NCI-H2081 treated with DMSO at 0.1 percent for 48 hours (cell line): ENCODE data around the gene MMD2.
"Not testable (repeated sequence)": the region's sequence is repeated elsewhere in the genome, so short reads cannot be mapped to it uniquely, and the experiment has no call there.

Experiments
- DNase-seq: peaks from one replicate; lab custom pipeline; 2025; lab: John Stamatoyannopoulos, UW

The MMD2 gene

GRCh38 chr7:4958477-4959301, at the start of gene MMD2:
Gene MMD2, minus strand, starts transcription at chr7:4959187. Its CDS starts 170 bp downstream, at chr7:4959017.
- no peak for DNase-seq

- no peak for DNase-seq
These were observed 46.1 kb upstream of the MMD2 start for GRCh38 chr7:5005066-5005465.

- no peak for DNase-seq
These were observed 42.9 kb upstream of the MMD2 start for GRCh38 chr7:5001911-5002310.

DNA sequence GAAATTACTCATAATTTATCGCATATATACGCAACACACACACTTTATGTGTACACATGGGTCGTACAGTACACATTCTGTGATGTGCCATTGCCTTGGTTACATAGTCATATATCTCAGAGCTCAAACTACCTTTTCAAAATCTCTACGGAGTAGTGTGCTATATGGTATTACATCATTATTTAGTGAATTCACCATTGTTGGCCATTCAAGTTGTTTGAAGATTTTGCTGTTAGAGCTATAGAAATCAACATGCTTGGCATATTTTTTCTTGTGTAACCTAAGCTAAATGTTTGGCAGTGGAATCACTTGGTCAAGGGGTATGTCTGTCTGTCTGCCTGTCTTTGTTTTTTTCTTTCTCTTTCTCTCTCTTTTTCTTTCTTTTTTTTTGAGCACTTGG, 42.0 kb upstream of the MMD2 start:
- no peak for DNase-seq

- DNase-seq, result no peak
These were observed 40.5 kb upstream of the MMD2 start for GRCh38 chr7:4999369-4999950.

GRCh38 chr7:4998910-4999309, 39.9 kb upstream of the MMD2 start:
- no peak for DNase-seq

DNA sequence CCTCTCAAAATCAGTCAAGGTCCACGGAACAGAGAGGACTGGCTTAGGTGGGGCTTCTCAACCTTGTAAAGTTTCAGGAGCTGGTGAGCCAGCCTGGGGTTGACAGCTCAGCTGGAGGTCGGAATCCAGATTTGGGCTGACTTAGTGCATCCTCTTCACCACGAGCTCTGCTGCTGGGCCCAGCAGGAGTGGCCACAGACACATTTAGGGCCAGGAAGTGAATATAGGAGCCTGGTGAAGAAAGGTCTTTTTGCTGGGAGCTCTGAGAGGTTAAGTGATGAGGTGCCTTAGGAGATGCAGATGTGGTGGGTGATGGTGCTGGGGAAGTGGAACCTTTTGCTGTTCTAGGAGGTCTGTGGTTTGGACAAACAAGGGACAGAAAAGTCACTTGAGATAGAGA, 39.3 kb upstream of the MMD2 start:
- no peak for DNase-seq

GRCh38 chr7:4996696-4997222, 37.8 kb upstream of the MMD2 start:
- no peak for DNase-seq

- DNase-seq, result no peak
These were observed 36.5 kb upstream of the MMD2 start for GRCh38 chr7:4995429-4995969.

GRCh38 chr7:4993471-4993870, 34.5 kb upstream of the MMD2 start:
- no peak for DNase-seq

GRCh38 chr7:4982741-4983140, 23.8 kb upstream of the MMD2 start:
- not testable (repeated sequence) for DNase-seq

DNA sequence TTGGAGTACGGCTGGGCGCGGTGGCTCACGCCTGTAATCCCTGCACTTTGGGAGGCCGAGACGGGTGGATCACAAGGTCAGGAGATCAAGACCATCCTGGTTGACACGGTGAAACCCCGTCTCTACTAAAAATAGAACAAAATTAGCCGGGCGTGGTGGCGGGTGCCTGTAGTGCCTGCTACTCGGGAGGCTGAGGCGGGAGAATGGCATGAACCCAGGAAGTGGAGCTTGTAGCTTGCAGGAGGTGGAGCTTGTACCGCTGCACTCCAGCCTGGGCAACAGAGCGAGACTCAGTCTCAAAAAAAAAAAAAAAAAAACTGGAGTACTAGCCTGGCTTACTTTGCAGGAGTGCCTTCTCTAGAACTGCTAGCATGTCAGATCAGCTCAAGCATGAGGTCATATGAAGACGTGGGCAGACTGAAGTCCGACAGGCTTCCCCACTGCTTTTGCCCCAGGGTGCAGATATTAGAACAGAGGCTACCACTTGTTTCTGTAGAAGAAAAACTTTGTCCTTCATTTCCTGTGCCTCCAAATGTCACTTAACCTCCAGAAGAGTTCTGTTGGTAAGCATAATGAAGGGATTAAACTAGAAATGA, 22.4 kb upstream of the MMD2 start:
- not testable (repeated sequence) for DNase-seq

DNA sequence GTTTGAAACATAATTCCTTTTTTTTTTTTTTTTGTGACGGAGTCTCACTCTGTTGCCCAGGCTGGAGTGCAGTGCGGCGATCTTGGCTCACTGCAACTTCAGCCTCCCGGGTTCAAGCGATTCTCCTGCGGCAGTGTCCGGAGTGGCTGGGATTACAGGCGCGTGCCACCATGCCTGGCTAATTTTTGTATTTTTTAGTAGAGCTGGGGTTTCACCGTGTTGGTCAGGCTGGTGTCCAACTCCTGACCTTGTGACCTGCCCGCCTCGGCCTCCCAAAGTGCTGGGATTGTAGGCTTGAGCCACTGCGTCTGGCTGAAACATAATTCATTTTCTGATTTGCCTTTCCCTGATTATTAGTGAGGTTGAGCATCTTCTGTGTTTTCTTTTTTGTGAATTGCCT, 16.6 kb upstream of the MMD2 start:
- not testable (repeated sequence) for DNase-seq

DNA sequence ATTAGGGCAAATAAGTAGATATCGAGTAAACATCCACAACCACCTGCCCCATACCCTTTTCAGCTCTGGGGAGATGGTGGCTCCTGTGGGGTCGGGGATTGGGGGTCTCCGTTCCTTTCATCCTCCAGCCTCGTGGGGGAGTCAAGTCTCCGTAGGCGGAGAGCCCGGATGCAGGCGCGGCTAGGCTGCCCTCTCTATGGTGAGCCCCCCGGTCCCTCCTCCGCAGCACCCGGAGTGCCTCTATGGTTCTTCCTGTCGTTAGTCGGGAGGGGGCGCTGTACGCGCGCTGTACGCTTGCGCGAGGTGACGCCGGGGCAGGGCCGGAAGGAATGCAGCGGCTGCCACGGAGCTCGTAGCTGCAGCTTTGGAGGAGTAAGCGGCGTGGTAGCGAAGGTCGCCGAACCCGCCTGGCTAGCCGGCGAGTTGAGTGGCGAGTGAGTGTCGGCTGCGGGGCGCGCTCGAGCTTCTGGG, 14.8 kb upstream of the MMD2 start:
- peak; percentile 4 for DNase-seq

- not testable (repeated sequence) for DNase-seq
These were observed 13.5 kb upstream of the MMD2 start for GRCh38 chr7:4972446-4972845.

- no peak for DNase-seq
These were observed 6.5 kb upstream of the MMD2 start for GRCh38 chr7:4965295-4966022.

GRCh38 chr7:4964506-4964905, 5.5 kb upstream of the MMD2 start:
- no peak for DNase-seq

DNA sequence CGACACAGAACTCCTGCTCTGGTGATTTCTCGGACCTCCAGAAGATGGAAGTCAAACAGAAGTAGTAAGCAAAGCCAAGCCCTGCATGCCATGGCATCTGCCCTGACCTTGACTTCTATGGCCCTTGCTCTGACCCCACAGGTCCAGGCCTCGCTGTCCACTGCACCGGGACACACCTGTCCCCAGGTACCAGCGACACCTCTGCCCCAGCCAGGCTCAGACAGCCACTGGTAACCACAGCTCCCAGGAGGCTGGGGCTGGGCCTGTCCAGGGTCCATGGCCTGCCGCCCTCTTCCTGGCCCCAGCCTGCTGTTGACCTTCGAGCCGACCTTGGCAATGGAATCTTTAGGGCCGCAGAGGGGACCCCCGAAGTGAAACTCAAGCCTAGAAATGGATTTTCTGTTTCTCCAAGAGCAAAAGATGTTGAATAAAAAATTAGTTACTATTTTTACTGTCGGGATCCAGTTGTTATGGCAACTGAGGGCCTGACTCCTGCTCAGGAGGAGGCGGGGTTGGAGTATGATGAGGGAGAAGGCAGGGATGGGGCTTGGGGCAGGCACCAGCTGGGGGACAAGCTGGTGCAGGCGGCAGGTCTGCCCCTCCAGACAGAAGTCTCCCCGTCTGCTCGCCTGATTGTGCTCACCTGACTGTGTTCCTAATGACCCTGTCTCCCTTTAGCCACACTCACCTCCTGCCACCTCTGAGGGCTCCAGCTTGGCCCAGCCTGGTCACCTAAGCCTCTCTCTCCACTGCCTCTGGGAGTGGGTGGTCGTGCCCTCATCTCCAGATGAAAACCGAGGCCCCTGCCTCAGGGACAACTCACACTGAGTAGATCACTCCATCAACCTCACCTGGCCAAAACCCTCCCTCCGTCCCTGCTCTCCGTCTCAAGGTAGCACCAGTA, 4.1 kb upstream of the MMD2 start:
- DNase-seq, result no peak

- DNase-seq, result no peak
These were observed 1.4 kb upstream of the MMD2 start for GRCh38 chr7:4960363-4960762.

GRCh38 chr7:4959893-4960292, 906 bp upstream of the MMD2 start:
- no peak for DNase-seq

- no peak for DNase-seq
These were observed 319 bp upstream of the MMD2 start for GRCh38 chr7:4959306-4959705.
